T1000 (cell line): ENCODE data around the gene VCL.
A peak's percentile ranks its signal among the peaks of the same experiment; 100 is the strongest.

Experiments used
- DNase-seq: peaks from one replicate; lab custom pipeline; 2025; ENCODE audit warnings: mixed read lengths; lab: John Stamatoyannopoulos, UW

VCL gene

DNA sequence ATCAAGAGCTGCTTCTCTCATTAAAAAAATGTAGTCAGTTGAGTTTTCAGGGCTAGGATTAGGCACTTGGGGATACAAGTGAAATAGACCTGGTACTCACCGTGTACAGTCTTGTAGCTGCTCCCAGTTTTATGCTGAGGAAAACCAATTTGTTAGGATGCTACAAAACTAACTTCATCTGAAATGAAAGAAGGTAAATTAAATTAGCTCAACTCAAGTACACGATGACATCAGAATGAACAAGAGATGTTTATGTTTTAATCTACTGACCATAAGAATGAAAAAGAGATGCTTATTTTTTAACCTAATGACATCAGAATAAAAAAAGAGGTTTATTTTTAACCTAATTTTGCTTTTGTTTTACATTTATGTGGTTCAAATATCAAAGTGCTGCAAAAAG lies 79.0 kb downstream of the VCL start:
- DNase-seq, result no peak

GRCh38 chr10:74077416-74077815 lies 79.5 kb downstream of the VCL start:
- no peak for DNase-seq

DNA sequence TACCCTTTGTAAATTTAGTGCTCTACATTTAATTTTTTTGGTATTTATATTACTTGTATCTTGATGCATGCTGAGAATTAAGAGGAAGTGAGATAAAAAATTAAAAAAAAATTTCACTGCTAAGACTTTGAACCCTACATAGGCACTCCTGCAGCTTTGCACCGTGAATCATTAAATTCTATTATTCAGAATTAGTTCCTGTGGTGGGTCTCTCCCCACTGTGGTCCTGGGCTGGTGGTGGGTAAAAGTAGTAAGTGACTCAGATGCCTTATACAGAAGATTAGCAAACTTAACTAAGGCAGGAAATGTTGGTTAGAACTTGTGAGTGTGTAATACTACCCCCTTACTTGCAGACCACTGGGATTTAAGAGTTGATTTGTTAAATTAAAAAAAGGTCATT lies 80.1 kb downstream of the VCL start:
- DNase-seq, result peak; percentile 4

GRCh38 chr10:74079028-74079935 lies 81.4 kb downstream of the VCL start:
- DNase-seq, result no peak

DNA sequence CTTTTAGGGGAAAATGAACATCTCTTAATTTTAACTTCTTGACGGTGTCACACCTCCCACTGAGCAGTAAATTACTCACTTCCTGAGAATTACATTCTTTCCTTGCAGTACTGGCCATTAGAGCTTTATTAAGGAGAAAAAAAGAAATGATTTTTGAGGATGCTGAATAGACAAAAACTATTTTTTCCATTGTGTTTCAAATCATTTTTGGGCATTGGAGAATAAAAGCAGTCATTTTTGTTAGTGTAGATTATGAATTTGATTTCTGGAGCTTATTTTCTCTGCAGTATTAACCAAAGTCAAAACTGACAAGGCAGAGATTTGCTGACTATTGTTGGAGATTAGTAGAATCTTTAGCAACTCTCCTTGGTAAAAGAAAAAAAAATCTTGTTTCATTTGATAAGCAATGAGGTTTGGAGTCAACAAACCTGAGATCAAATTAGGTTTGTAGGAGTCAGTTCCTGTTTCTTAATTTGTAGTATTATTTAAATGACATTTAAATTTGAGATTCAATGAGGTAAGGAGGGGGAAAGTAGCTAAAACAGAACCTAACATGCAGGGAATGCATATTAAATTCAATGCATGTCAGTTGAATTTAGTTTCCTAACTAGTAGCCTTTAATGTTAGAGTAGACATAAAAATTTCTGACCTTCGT lies 82.1 kb downstream of the VCL start:
- no peak for DNase-seq

- DNase-seq, result peak; percentile 21
Observed at GRCh38 chr10:74081192-74081803, 83.4 kb downstream of the VCL start.

- DNase-seq, result no peak
Observed at GRCh38 chr10:74081941-74082718, 84.2 kb downstream of the VCL start.

DNA sequence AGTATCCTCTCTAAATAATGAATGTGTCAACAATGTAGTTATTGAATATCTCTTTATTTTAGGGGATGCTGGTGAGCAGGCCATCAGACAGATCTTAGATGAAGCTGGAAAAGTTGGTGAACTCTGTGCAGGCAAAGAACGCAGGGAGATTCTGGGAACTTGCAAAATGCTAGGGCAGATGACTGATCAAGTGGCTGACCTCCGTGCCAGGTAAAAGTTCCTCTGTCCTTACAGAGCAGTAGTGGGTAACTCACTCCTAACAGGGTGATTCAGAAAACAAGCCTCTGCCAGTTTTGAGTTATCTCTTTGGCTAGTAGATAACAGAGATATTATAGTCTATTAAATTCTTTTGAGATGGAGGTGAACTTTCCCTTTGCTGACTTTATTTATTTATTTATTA lies 85.4 kb downstream of the VCL start:
- no peak for DNase-seq

- no peak for DNase-seq
Observed at GRCh38 chr10:74084955-74085354, 87.0 kb downstream of the VCL start.

DNA sequence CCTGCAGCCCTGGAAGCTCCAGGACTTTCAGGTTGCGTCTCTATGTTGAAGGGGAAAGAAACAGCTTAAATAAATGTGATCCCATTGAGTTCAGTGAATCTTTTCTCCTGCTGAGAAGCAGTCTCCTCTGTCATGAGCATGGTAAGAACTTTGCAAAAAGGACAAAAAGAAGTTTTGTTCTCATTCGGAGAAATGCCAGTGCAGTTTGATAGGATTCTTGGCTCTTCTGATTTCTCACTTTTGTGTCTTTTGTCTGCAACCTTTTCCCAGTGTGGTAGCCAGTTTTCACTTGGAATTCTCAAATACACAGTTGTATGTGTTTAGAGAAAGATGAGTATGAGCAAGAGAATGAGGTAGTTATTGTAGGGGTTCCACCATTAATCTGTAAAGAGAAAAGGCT lies 88.4 kb downstream of the VCL start:
- DNase-seq, result no peak

DNA sequence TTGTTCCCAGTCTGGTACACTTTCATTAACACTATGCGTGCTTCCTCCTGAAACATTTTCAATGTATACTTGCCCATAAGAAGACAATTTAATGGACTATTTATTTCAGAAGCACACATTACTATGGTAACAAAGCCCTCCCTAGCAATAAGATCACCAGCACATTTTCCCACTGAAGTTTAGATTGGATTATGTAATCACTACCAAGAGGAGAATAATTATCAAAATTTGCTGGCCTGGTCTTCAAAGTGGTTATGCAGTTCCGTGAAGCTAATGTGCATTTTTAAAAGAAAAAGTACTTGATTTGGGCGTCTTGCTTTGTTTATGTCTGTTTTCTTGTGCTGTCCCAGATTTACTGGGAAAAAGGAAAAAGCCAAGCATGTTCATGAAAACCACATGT lies 90.8 kb downstream of the VCL start:
- DNase-seq, result no peak

GRCh38 chr10:74092372-74092771 lies 94.5 kb downstream of the VCL start:
- no peak for DNase-seq

- no peak for DNase-seq
Observed at GRCh38 chr10:74093530-74094164, 95.7 kb downstream of the VCL start.

DNA sequence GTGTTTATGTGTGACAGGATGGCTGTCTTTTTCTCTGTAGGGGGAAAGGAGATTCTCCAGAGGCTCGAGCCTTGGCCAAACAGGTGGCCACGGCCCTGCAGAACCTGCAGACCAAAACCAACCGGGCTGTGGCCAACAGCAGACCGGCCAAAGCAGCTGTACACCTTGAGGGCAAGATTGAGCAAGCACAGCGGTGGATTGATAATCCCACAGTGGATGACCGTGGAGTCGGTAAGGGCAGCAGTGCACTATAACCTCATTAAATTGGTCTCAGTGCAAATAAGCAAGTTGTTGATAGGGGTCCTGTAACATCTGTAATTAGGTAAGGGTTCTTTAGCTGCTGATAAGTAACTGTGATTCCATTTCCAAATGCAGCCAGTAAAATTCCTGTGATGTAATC lies 96.3 kb downstream of the VCL start:
- DNase-seq, result no peak

GRCh38 chr10:74096777-74097176 lies 98.9 kb downstream of the VCL start:
- no peak for DNase-seq

- DNase-seq, result no peak
Observed at GRCh38 chr10:74097776-74098175, 99.9 kb downstream of the VCL start.

DNA sequence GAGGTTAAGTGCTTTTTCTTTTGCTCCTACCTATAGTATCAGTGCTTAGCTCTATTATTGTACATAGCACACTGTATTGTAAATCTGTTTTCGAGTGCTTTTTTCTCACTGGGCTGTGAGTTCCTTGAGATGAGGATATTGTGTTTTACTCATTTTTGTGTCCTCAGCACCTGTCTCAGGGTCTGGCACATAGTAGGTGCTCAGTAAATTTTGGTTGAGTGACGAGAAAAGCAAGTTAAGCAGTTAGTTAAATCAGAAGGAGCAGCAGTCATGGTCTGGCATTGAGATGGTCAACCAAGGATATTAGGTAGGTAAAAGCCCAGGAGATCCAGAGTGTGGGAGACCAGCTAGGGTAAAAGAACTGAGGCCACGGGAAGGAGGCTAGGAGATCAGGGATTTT lies 101.5 kb downstream of the VCL start:
- DNase-seq, result no peak

- DNase-seq, result no peak
Observed at GRCh38 chr10:74099836-74100235, 101.9 kb downstream of the VCL start.

- no peak for DNase-seq
Observed at GRCh38 chr10:74103560-74104258, 105.8 kb downstream of the VCL start.

- DNase-seq, result no peak
Observed at GRCh38 chr10:74104480-74104879, 106.6 kb downstream of the VCL start.

DNA sequence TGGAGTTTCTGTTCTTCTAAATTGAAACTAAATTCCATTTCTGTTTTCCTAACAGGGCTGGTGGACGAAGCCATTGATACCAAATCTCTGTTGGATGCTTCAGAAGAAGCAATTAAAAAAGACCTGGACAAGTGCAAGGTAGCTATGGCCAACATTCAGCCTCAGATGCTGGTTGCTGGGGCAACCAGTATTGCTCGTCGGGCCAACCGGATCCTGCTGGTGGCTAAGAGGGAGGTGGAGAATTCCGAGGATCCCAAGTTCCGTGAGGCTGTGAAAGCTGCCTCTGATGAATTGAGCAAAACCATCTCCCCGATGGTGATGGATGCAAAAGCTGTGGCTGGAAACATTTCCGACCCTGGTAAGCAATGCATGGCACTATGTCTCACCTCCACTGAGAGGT lies 107.1 kb downstream of the VCL start:
- DNase-seq, result no peak
